Measurements from ENCODE around the gene MYADML2.

Gene MYADML2

GRCh38 chr17:81977211-81977808 is 30.3 kb upstream of the MYADML2 start, which contains the start of gene ASPSCR1:
ASPSCR1 (plus strand) TSS chr17:81977629; CDS start chr17:81977647, 18 bp downstream.
- DNase-seq, result peak; percentile 88 to 93

- peak; percentile 70 to 73 for DNase-seq
Observed at GRCh38 chr17:81976332-81977210, 29.5 kb upstream of the MYADML2 start.

GRCh38 chr17:81973432-81973831 is 26.4 kb upstream of the MYADML2 start:
- DNase-seq, result no peak

- DNase-seq, result no peak
Observed at GRCh38 chr17:81968850-81969812, 22.1 kb upstream of the MYADML2 start.

GRCh38 chr17:81968396-81968745 is 21.3 kb upstream of the MYADML2 start:
- no peak for DNase-seq

GRCh38 chr17:81967533-81968395 is 20.7 kb upstream of the MYADML2 start:
- peak; percentile 92 to 93 for DNase-seq

GRCh38 chr17:81967244-81967532 is 20.2 kb upstream of the MYADML2 start:
- no peak for DNase-seq

- DNase-seq, result no peak
Observed at GRCh38 chr17:81966343-81967243, 19.6 kb upstream of the MYADML2 start.

- no peak for DNase-seq
Observed at GRCh38 chr17:81964081-81964849, 17.2 kb upstream of the MYADML2 start.

- DNase-seq, result no peak
Observed at GRCh38 chr17:81962499-81963441, 15.7 kb upstream of the MYADML2 start.

- no peak for DNase-seq
Observed at GRCh38 chr17:81961521-81962498, 14.8 kb upstream of the MYADML2 start.

- no peak for DNase-seq
Observed at GRCh38 chr17:81961087-81961511, 14.1 kb upstream of the MYADML2 start, which contains the start of gene NOTUM. NOTUM (minus strand) TSS chr17:81961187; CDS start chr17:81960909, 278 bp downstream.

GRCh38 chr17:81960130-81960958 is 13.3 kb upstream of the MYADML2 start:
- no peak for DNase-seq

GRCh38 chr17:81959362-81960129 is 12.5 kb upstream of the MYADML2 start:
- peak; percentile 85 to 87 for DNase-seq

GRCh38 chr17:81958633-81959342 is 11.8 kb upstream of the MYADML2 start:
- no peak for DNase-seq

Data from activated T-cell treated with anti-CD3 and anti-CD28 coated beads, Interleukin-2, amount 50 U/mL, for 48 hours (primary cell).